GM19467 (cell line): Measurements from ENCODE around the gene ATP2A2.
"Not testable (repeated sequence)": the region's sequence is repeated elsewhere in the genome, so short reads cannot be mapped to it uniquely, and the experiment has no call there.

Source experiments
- ATAC-seq: cut with Tn5 transposase; IDR thresholded peaks from one replicate; pipeline ENCODE4 v1.9.1; 2021; ENCODE audit warnings: mild to moderate bottlenecking, moderate library complexity; ENCODE audit not compliant: unreplicated experiment

Gene ATP2A2

GRCh38 chr12:110340261-110340660 is 59.2 kb downstream of the ATP2A2 start:
- ATAC-seq = not testable (repeated sequence)

- no peak for ATAC-seq
Observed at GRCh38 chr12:110340706-110341105, 59.7 kb downstream of the ATP2A2 start.

GRCh38 chr12:110342157-110342556 is 61.1 kb downstream of the ATP2A2 start:
- ATAC-seq = no peak

- no peak for ATAC-seq
Observed at GRCh38 chr12:110343114-110343513, 62.1 kb downstream of the ATP2A2 start.

GRCh38 chr12:110343736-110344555 is 62.9 kb downstream of the ATP2A2 start:
- ATAC-seq = no peak

- ATAC-seq = no peak
Observed at GRCh38 chr12:110344657-110345056, 63.6 kb downstream of the ATP2A2 start.

GRCh38 chr12:110345176-110345661 is 64.2 kb downstream of the ATP2A2 start:
- ATAC-seq = no peak

- ATAC-seq = no peak
Observed at GRCh38 chr12:110345963-110346362, 64.9 kb downstream of the ATP2A2 start.

- no peak for ATAC-seq
Observed at GRCh38 chr12:110347767-110348166, 66.7 kb downstream of the ATP2A2 start.

- no peak for ATAC-seq
Observed at GRCh38 chr12:110348431-110349059, 67.5 kb downstream of the ATP2A2 start.

GRCh38 chr12:110349096-110349495 is 68.0 kb downstream of the ATP2A2 start:
- ATAC-seq = no peak

GRCh38 chr12:110349514-110350151 is 68.6 kb downstream of the ATP2A2 start:
- no peak for ATAC-seq

GRCh38 chr12:110351119-110351518 is 70.1 kb downstream of the ATP2A2 start:
- ATAC-seq = no peak

GRCh38 chr12:110352401-110352800 is 71.4 kb downstream of the ATP2A2 start:
- no peak for ATAC-seq

GRCh38 chr12:110353211-110353965 is 72.3 kb downstream of the ATP2A2 start:
- no peak for ATAC-seq

- ATAC-seq = no peak
Observed at GRCh38 chr12:110354172-110354780, 73.2 kb downstream of the ATP2A2 start.

GRCh38 chr12:110355073-110355472 is 74.0 kb downstream of the ATP2A2 start:
- ATAC-seq = no peak

- not testable (repeated sequence) for ATAC-seq
Observed at GRCh38 chr12:110358384-110359097, 77.5 kb downstream of the ATP2A2 start.

- ATAC-seq = no peak
Observed at GRCh38 chr12:110361216-110361615, 80.2 kb downstream of the ATP2A2 start.
